GM18519 (cell line): ENCODE results near the gene ARHGEF16.

Experiments
- ATAC-seq: cut with Tn5 transposase; IDR thresholded peaks from one replicate; pipeline ENCODE4 v1.9.1; 2021; ENCODE audit warnings: mild to moderate bottlenecking, moderate library complexity; ENCODE audit not compliant: unreplicated experiment, low FRiP score

Gene ARHGEF16

DNA sequence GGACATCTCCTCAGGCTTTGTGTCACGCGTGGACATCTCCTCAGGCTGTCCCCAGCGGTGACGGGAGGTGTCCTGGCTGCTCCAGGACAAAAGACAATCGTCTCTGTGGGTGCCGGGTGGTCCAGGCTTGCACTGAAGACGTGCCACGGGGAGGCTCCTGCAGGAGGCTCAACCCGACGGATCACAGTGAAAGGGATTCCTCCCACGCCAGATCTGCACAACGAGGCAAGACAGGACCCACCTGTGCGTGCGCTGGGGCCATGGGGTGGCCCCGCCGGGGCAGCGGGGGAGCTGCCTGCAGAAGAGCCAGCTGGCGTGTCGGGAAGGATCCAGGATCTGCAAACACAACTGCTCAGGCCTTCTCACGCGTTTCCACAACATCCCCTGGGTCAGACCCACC is 18.8 kb upstream of the ARHGEF16 start:
- no peak for ATAC-seq

DNA sequence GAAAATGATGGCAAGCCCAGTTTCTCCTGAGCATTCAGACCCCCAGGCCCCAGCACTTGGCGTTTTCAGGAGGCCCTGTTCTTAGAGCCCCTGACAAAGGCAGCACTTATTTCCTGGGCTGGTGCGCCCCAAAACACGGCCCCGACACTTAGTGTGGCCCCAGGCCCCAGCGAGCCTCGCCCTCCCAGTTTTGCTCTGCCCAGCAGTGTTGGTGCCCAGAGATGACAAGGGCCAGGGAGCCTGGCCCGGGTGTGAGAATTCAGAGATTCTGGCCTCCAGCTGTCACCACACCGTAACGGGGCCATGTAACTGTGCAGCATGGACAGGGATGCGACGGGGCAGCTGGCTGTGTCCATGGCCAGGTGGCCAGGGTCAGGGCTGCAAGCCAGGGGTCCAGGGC is 18.0 kb upstream of the ARHGEF16 start:
- no peak for ATAC-seq

DNA sequence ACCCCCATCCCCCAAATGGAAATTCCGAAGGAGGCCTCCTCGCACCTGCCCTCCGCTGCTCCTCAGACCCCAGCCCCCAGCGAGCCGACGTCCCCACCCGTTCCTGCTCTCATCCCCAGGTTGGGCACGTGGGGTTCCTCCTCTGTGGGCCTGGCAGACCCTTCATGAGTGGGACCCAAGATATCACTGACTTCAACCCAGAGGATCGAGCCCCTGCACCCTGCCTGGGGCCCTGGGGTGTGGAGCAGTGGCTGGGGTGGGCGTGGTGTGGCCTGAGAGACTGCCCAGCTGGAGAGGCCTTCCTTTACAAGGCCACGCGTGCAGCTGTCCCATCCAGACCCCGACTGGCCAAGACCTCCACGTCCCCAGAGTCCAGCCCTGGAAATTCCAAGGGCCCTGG is 17.6 kb upstream of the ARHGEF16 start:
- ATAC-seq = no peak

DNA sequence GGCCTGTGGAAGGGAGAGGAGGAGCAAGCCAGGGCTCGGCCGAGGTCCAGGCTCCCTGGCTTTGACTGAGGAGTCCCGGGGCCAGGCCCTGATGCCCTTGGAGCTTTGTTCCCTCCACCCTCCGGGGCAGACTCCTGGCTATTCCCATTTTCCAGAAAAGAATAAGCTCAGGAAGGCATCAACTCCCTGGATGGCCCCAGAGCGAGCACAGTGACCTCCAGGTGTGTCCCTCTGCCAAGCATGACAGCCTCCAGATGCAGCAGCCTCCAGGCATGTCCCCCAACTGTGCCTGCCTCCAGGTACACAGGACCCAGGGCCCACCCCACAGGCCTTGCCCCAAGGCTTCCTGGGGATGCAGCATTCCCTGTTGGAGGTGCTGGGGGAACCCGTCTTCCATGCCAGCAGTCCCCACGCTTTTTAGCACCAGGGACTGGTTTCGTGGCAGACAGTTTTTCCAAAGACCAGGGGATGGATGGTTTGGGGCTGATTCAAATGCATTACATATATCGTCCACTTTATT is 15.7 kb upstream of the ARHGEF16 start:
- ATAC-seq = no peak

- no peak for ATAC-seq
These were observed 14.8 kb upstream of the ARHGEF16 start for GRCh38 chr1:3439346-3440299.

GRCh38 chr1:3440300-3440681 is 14.2 kb upstream of the ARHGEF16 start:
- no peak for ATAC-seq

DNA sequence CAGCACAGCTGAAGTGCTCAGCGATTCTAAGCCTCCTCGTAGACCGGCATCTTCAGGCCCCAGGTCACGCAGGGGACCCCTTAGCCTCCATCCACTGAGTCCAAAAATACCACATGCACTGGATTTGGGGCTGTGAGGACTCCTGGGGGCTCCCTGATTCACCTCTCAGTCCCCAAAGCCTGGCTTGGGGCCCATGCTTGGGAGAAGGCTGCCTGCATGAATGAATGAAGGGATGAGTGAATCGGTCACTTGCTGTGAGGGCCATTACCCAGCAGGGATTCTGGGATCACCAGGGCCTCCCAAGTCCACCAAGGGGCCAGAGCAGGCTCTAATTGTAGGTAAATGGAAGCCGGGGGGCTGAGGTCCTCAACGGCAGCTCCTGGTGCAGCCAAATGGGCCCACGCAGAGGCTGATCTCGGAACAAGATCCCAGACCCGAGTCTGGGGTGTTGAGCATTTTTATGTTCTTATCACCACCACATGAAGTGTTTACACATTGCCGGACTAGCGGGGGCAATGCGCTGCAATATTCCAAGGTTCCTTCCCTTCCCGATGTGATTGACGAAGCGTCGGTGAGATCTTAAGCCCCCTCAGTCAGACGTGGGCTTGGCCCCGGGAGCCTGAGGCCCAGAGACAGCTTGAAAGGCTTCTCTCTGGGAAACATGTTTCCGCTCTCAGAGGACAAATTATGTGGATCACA is 13.6 kb upstream of the ARHGEF16 start:
- ATAC-seq = no peak

GRCh38 chr1:3441410-3441847 is 13.0 kb upstream of the ARHGEF16 start:
- no peak for ATAC-seq

DNA sequence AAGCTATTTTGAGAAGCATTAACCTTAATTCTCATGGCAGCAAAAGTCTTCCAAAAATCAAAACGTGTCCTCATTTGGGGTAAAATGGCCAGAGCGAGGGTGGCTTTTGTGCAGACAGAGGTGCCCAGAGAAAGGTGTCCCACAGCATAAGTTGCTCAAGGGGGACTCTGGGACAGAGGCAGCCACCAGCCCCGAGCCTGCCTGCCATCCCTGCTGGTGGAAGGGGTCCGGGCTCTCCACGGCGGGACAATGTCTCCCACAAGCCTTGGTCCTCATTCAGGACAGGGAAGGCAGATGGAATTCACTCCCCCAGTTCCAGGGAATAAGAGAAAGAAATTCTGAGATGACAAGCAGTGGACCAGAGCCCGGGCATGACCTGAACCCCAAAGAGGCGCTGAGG is 12.6 kb upstream of the ARHGEF16 start:
- ATAC-seq = no peak

DNA sequence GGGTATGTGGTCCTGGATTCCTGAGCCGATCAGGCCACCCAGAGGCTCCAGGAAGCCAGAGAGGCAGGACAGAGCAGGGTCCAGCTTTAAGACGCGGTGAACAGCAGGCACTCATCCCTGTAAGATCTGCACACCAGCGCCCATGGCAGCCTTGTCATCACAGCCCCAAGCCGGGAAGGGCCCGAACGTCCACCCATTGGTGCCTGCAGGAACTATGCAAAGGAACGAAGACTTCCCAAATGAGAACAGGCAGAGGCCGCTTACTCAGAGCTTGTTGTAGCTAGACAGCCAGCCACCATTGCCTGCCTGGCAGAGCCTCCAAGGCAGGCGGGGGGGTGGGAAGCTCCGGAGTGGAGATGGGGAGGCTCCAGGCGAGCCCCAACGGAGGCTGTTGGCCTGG is 12.1 kb upstream of the ARHGEF16 start:
- ATAC-seq = no peak

DNA sequence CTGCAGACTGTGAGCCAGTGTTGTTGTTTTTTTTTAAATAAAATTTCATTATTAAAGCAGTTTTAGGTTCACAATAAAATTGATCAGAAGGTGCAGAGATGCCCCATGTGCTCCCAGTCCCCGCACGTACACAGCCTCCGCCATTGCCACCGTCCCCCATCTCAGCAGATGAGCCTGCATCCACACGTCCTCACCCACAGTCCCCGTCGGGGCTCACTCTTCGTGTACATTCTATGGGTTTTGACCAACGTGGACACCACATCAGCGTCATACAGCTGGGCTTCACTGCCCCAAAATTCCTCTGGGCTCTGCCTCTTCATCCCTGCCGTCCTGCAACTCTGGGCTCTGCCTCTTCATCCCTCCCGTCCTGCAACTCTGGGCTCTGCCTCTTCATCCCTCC is 11.6 kb upstream of the ARHGEF16 start:
- no peak for ATAC-seq

- ATAC-seq = no peak
These were observed 10.7 kb upstream of the ARHGEF16 start for GRCh38 chr1:3443807-3444206.

DNA sequence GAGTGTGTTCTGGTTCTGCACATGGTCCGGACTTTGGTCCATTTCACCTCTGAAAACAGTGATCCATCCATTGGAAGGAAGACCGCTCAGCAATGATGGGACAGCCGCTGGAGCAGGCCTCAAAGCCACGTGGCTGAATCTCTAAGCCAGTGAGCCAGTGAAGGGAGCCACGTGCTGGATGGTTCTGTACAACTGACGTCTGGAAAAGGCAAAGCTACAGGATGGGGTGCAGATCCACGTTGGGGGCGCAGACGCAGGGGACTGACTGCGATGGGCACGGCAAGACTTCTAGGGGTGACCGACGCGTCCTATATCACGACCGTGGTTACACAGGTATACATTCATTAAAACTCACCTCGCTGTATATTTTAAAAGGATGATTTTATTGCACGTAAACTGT is 10.2 kb upstream of the ARHGEF16 start:
- no peak for ATAC-seq

DNA sequence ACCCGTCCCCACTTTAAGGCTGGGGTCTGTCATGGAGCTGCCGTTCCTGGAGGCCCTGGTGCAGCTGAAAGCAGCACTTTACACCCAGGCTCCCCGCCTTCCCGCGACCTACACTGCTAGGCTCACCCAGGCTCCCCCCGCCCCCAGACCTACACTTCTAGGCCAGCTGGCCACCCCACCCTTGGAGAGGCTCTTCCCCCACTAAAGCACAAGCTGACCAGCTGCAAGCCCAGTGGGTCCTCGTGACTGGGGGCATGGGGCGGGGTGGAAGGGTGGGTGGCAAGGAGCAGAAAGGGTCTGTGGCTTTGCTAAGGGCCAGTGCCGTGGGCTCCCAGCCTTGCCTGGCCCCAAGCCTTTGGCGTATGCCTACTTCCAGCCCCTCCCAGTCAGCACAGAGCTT is 9.7 kb upstream of the ARHGEF16 start:
- ATAC-seq = no peak

DNA sequence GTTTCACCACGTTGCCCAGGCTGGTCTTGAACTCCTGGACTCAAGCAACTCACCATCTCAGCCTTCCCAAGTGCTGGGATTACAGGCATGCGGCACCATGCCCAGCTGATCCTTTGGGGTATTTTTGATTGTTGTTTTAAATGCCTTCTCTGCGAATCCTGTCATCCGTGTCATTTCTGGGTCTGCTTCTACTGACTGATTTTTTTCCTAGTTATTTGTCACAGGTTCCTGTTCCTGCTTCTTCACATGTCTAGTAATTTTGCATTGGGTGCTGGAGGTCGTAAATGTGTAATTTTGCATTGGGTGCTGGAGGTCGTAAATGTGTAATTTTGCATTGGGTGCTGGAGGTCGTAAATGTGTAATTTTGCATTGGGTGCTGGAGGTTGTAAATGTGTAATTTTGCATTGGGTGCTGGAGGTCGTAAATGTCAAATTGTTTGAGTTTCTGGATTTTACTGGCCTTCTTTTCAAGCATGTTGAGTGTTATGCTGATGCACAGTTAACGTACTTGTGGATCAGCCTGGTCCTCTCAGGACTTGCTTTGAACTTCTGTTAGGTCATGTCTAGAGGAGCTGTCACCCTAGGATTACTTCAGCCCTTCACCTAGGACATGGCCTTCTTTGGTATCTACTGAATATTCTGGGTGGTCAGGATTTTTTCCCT is 4.1 kb upstream of the ARHGEF16 start:
- ATAC-seq = no peak

DNA sequence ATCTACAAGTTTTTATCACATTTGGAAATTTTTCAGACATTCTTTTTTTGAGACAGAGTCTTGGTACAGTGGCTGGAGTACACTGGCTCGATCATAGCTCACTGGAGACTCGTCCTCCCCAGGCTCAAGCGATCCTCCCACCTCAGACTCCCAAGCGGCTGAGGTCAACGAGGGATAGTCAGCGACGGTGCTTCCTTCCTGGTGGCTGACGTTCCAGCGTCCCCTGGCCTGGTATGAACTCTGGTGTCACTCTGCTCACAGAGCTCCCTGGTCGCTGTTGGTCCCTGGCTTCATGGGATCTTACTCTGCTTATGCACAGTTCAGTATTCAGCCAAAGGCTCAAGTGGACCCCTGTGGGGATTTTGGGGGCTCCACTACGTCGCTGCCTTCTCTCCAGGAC is 3.5 kb upstream of the ARHGEF16 start:
- ATAC-seq = no peak

DNA sequence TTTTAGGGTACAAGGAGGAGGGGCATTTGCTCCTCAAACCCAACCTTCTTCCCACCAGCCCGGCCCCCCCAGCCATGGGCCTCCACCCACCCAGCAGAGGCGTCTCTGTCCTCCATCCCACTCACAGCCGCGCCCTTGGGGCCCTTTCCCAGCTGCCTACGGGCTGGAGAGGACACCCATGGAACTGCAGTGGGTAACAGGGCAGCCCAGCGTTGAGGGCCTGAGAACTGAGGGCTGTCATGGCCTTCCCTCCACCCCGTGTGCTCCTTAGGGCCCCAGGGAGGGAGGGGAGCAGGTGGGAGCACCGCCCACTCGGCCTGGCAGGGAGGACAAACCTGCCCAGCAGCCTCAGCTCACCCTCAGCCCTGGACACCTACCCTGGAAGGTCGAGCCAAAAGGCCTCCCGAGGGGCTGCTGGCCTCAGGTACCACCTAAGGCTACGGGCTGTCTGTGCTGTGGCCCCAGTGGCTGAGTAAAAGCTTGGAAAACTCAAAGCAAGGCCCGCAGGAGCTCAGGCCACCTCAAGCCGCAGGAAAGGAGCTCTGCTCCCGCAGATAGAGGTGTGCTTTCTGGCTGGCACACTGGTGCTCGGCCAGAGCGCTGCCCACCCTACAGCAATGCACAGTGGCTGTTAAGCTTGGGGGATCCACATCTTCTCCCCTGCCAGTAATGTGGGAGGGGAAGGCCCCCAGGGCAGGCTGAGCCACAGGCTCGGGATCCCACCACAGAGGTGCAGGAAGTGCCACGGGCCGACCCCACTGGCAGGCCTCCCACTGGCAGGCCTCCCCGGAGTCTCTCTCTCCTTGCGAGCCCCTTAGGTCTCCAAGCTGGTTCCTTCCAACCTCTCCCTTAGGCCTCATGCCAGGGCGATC is 2.2 kb upstream of the ARHGEF16 start:
- no peak for ATAC-seq

- no peak for ATAC-seq
These were observed 1.6 kb upstream of the ARHGEF16 start for GRCh38 chr1:3452866-3453175.

- ATAC-seq = no peak
These were observed 1.2 kb upstream of the ARHGEF16 start for GRCh38 chr1:3453203-3453761.
